ENCODE measurements around the gene FKBP1A. TPM values are rescaled to one million over a fixed set of nuclear protein-coding genes. Genes with fewer than 3 reads are reported as not detected.
A peak's percentile ranks its signal among the peaks of the same experiment; 100 is the strongest.

The FKBP1A gene
- total RNA-seq, 2 experiments from 2014 or later: 265 to 316 TPM

GRCh38 chr20:1375515-1375914, 17.3 kb downstream of the FKBP1A start:
- intact Hi-C loops (cut with DNase I, micrococcal nuclease): no loop called here
- no peak overlapping the region for H3K4me3 Mint-ChIP-seq
- ATAC-seq (no peak), DNase-seq (no peak)
- ChIA-PET POLR2A (no interaction called here), CTCF (no interaction called here)
- no peaks in the 10 kb centered on the region for H3K27me3 Mint-ChIP-seq
- H3K4me1 Mint-ChIP-seq: peaks cover 57% of the 10 kb centered on the region
- H3K36me3 Mint-ChIP-seq (ENCODE audit: low read depth): peaks cover 74% of the 10 kb centered on the region
- peak overlapping the region; percentile 75 for H3K27ac Mint-ChIP-seq
- no peaks in the 10 kb centered on the region for H3K9me3 Mint-ChIP-seq (ENCODE audit: low read depth)

DNA sequence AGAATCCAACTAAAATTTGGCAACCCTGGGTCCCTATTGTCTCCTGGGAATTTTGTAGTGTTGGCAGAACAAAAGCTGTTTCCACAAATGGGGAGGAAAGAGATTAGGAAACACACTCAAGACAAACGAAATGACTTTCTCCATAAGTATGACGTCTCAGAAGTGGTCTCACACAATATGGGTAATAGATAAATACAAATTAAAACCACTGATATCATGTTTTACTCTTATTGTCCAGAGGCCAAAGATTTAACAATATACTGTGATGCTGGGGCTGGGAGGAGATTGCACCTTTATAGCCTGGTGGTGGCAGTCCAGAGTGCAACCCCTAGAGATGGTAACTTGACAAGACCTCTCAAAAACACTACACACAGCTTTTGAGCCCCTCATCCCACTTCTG, 18.6 kb downstream of the FKBP1A start:
- peaks cover 44% of the 10 kb centered on the region for H3K4me1 Mint-ChIP-seq
- ATAC-seq: no peak
- H3K27ac Mint-ChIP-seq: no peak overlapping the region
- H3K27me3 Mint-ChIP-seq: no peaks in the 10 kb centered on the region
- CTCF ChIA-PET: no interaction called here
- H3K36me3 Mint-ChIP-seq (ENCODE audit: low read depth): peaks cover 70% of the 10 kb centered on the region
- no peaks in the 10 kb centered on the region for H3K9me3 Mint-ChIP-seq (ENCODE audit: low read depth)
- POLR2A ChIA-PET: no interaction called here
- intact Hi-C loops (cut with DNase I, micrococcal nuclease): no loop called here
- DNase-seq: no peak
- no peak overlapping the region for H3K4me3 Mint-ChIP-seq

- POLR2A ChIA-PET: interaction anchor here (0.6 kb wide), 1 partner anchor 102 kb away, joined by 3 read pairs; no protein-coding TSS in a partner anchor
- intact Hi-C loops (cut with DNase I, micrococcal nuclease): no loop called here
Observed at GRCh38 chr20:1373614-1374013, 19.2 kb downstream of the FKBP1A start.

DNA sequence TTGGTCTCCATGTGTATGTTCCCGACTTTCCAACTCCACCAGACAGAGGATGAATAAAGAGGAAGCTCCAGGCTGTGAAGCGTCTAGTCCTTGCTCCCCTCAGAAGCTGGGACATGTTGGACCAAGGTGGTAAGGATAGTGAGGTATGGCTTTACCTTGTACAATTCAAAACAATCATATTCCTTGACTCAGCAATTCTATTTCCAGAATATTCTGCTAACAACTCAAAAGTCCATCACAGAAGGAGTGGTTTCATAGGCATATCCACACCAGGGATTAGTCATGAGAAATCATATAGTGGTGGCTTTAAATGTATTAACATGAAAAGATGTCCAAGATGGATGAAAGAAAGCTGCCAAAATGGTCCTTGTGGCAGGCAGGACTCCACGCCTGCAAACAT, 19.8 kb downstream of the FKBP1A start:
- POLR2A ChIA-PET: interaction anchor here (0.6 kb wide), 1 partner anchor 102 kb away, joined by 3 read pairs; no protein-coding TSS in a partner anchor
- Mint-ChIP-seq H3K9me3 (ENCODE audit: low read depth) (no peaks in the 10 kb centered on the region), H3K27me3 (no peaks in the 10 kb centered on the region), H3K27ac (no peak overlapping the region), H3K4me3 (no peak overlapping the region), H3K4me1 (peaks cover 36% of the 10 kb centered on the region), H3K36me3 (ENCODE audit: low read depth) (peaks cover 74% of the 10 kb centered on the region)
- DNase-seq (no peak), ATAC-seq (no peak)
- intact Hi-C loops (cut with DNase I, micrococcal nuclease): no loop called here
- CTCF ChIA-PET: interaction anchor here (0.7 to 1.0 kb wide), 2 partner anchors 9 to 19 kb away, joined by 3 read pairs; no protein-coding TSS in a partner anchor

More at GRCh38 chr20:1373614-1374013, 19.2 kb downstream of the FKBP1A start:
- no peak for DNase-seq
- CTCF ChIA-PET: interaction anchor here (0.7 to 1.0 kb wide), 2 partner anchors 8 to 18 kb away, joined by 3 read pairs; no protein-coding TSS in a partner anchor
- Mint-ChIP-seq H3K27ac (peak overlapping the region; percentile 52), H3K4me3 (no peak overlapping the region), H3K36me3 (ENCODE audit: low read depth) (peaks cover 73% of the 10 kb centered on the region), H3K9me3 (ENCODE audit: low read depth) (no peaks in the 10 kb centered on the region), H3K27me3 (no peaks in the 10 kb centered on the region), H3K4me1 (peaks cover 41% of the 10 kb centered on the region)
- ATAC-seq: no peak

DNA sequence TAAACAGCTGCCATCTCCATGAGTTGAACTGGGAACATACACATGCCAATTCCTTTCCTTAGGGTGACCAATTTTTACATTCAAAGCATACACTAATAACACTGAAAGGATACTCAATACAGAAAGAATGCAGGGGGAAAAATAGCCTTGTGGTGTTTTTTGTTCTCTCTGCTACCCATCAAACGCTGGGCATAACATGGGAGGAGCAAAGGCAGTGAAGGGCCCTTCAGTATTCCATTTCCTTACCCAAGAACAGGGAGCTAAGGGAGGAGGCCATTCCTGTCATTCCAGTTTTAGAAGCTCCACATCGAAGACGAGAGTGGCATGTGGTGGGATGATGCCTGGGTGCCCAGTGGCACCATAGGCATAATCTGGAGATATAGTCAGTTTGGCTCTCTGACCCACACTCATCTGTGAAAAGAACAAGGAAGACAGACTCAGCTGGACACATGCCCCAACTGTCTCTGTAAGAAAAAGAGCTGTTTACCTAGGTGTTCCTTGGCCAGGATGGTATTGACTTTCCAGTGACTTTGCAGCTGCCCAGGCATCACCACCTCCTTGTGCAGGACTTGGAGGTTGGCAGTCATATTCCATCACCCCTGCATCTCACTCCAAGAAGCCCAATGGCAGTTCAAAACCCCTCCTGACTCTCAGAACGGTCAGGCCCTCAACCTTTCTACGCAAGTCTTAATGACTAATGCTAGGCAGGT, 20.9 kb downstream of the FKBP1A start:
- ChIA-PET POLR2A (interaction anchor here (0.6 kb wide), 1 partner anchor 18 kb away, joined by 5 read pairs; no protein-coding TSS in a partner anchor), CTCF (no interaction called here)
- no peak for ATAC-seq

DNA sequence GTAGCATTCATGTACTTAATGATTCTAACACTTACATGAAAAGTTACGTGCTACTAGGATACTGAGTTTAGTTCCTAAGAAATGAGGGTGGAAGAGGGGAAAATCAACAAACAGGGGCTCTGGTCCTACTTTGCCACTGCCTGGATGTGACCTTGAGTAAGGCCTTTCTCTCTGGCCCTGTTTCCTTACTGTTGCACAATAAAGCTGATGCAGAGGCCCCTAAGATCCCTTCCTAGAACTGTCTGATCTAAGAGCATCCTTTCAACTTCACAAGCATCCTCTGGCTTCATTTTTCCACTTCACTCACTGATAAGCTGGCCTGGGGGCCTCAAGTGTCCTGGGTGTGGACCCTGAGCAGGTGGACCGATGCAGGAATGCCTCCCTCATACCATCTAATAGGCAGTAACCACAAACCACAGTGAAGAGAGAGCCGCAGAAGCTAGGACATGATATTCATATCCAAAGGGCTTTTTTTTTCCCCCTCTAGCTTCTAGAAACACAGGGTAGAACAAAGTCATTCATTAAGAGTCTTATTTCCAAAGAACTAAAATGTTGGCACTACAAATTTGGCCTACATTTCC, 21.6 kb downstream of the FKBP1A start:
- DNase-seq (no peak), ATAC-seq (no peak)
- H3K4me1 Mint-ChIP-seq: peaks cover 20% of the 10 kb centered on the region
- peak overlapping the region; percentile 51 for H3K27ac Mint-ChIP-seq
- H3K27me3 Mint-ChIP-seq: no peaks in the 10 kb centered on the region
- ChIA-PET CTCF (no interaction called here), POLR2A (no interaction called here)
- H3K4me3 Mint-ChIP-seq: no peak overlapping the region
- intact Hi-C loops (cut with DNase I, micrococcal nuclease): no loop called here
- no peaks in the 10 kb centered on the region for H3K9me3 Mint-ChIP-seq (ENCODE audit: low read depth)
- peaks cover 72% of the 10 kb centered on the region for H3K36me3 Mint-ChIP-seq (ENCODE audit: low read depth)

More for the DNA sequence above, 20.9 kb downstream of the FKBP1A start:
- no peak for DNase-seq
- peaks cover 75% of the 10 kb centered on the region for H3K36me3 Mint-ChIP-seq (ENCODE audit: low read depth)
- peaks cover 26% of the 10 kb centered on the region for H3K4me1 Mint-ChIP-seq
- no peak overlapping the region for H3K4me3 Mint-ChIP-seq
- no peak overlapping the region for H3K27ac Mint-ChIP-seq
- intact Hi-C loops (cut with DNase I, micrococcal nuclease): no loop called here
- H3K27me3 Mint-ChIP-seq: no peaks in the 10 kb centered on the region
- no peaks in the 10 kb centered on the region for H3K9me3 Mint-ChIP-seq (ENCODE audit: low read depth)

GRCh38 chr20:1370548-1371110, 22.2 kb downstream of the FKBP1A start:
- peaks cover 15% of the 10 kb centered on the region for H3K4me1 Mint-ChIP-seq
- ChIA-PET CTCF (no interaction called here), POLR2A (no interaction called here)

GRCh38 chr20:1369970-1370369, 22.9 kb downstream of the FKBP1A start:
- intact Hi-C loops (cut with DNase I, micrococcal nuclease): no loop called here
- CTCF ChIA-PET: no interaction called here

More at GRCh38 chr20:1370548-1371110, 22.2 kb downstream of the FKBP1A start:
- H3K27me3 Mint-ChIP-seq: no peaks in the 10 kb centered on the region
- peaks cover 67% of the 10 kb centered on the region for H3K36me3 Mint-ChIP-seq (ENCODE audit: low read depth)
- no peak overlapping the region for H3K4me3 Mint-ChIP-seq
- no peak overlapping the region for H3K27ac Mint-ChIP-seq
- DNase-seq (no peak), ATAC-seq (no peak)
- intact Hi-C loops (cut with DNase I, micrococcal nuclease): no loop called here
- no peaks in the 10 kb centered on the region for H3K9me3 Mint-ChIP-seq (ENCODE audit: low read depth)

GRCh38 chr20:1368448-1369199, 24.2 kb downstream of the FKBP1A start:
- intact Hi-C loops (cut with DNase I, micrococcal nuclease): no loop called here
- DNase-seq: no peak
- Mint-ChIP-seq H3K9me3 (ENCODE audit: low read depth) (no peaks in the 10 kb centered on the region), H3K4me1 (peaks cover 27% of the 10 kb centered on the region), H3K4me3 (no peak overlapping the region), H3K27ac (peak overlapping the region; percentile 37), H3K27me3 (no peaks in the 10 kb centered on the region), H3K36me3 (ENCODE audit: low read depth) (peaks cover 69% of the 10 kb centered on the region)
- ChIA-PET CTCF (interaction anchor here (0.5 kb wide), 2 partner anchors 43 to 135 kb away, joined by 3 to 4 read pairs; no protein-coding TSS in a partner anchor), POLR2A (interaction anchor here (0.7 kb wide), 1 partner anchor 9 kb away, joined by 3 read pairs; no protein-coding TSS in a partner anchor)
- no peak for ATAC-seq

More at GRCh38 chr20:1369970-1370369, 22.9 kb downstream of the FKBP1A start:
- H3K4me3 Mint-ChIP-seq: no peak overlapping the region
- H3K36me3 Mint-ChIP-seq (ENCODE audit: low read depth): peaks cover 67% of the 10 kb centered on the region
- H3K9me3 Mint-ChIP-seq (ENCODE audit: low read depth): no peaks in the 10 kb centered on the region
- H3K27me3 Mint-ChIP-seq: no peaks in the 10 kb centered on the region
- POLR2A ChIA-PET: no interaction called here
- DNase-seq (no peak), ATAC-seq (no peak)
- H3K4me1 Mint-ChIP-seq: peaks cover 18% of the 10 kb centered on the region
- no peak overlapping the region for H3K27ac Mint-ChIP-seq

- Mint-ChIP-seq H3K36me3 (ENCODE audit: low read depth) (peaks cover 65% of the 10 kb centered on the region), H3K4me1 (peaks cover 37% of the 10 kb centered on the region), H3K27ac (no peak overlapping the region), H3K4me3 (no peak overlapping the region), H3K9me3 (ENCODE audit: low read depth) (no peaks in the 10 kb centered on the region), H3K27me3 (no peaks in the 10 kb centered on the region)
- ChIA-PET CTCF (no interaction called here), POLR2A (no interaction called here)
- intact Hi-C loops (cut with DNase I, micrococcal nuclease): no loop called here
- DNase-seq (no peak), ATAC-seq (no peak)
Observed at GRCh38 chr20:1367479-1367878, 25.4 kb downstream of the FKBP1A start.

DNA sequence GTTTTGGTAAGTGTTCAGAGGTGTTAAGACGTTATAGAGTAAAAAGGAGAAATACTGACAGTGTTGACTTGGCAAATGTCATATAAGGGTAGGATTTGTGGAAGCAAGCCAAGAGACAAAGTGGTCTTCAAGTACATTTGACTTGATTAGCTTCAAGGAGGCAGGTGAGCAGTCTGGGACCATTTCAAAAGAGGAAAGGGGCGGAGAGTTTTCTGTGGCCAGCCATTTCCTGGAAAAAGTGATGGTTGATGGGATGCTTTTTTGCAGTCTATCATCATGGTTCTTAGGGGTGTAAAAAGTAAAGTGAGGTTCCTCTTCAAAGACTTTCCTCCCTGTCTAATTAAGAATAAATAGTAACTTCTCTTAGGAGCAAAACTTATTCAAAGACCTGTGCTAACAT, 28.7 kb downstream of the FKBP1A start:
- ChIA-PET CTCF (interaction anchor here (1.4 kb wide), 1 partner anchor 18 kb away, joined by 4 read pairs; no protein-coding TSS in a partner anchor), POLR2A (interaction anchor here (0.6 kb wide), 1 partner anchor 47 kb away, joined by 3 read pairs; no protein-coding TSS in a partner anchor)
- peak; percentile 38 for ATAC-seq
- H3K9me3 Mint-ChIP-seq (ENCODE audit: low read depth): no peaks in the 10 kb centered on the region
- peaks cover 66% of the 10 kb centered on the region for H3K4me1 Mint-ChIP-seq
- no peaks in the 10 kb centered on the region for H3K27me3 Mint-ChIP-seq
- H3K27ac Mint-ChIP-seq: peak overlapping the region; percentile 82
- intact Hi-C loops (cut with DNase I, micrococcal nuclease): no loop called here
- no peak overlapping the region for H3K4me3 Mint-ChIP-seq
- peak; percentile 49 for DNase-seq
- H3K36me3 Mint-ChIP-seq (ENCODE audit: low read depth): peaks cover 67% of the 10 kb centered on the region

Data from activated CD4-positive, alpha-beta T cell treated with anti-CD3 and anti-CD28 coated beads for 36 hours (primary cell).